ENCODE results near the gene ROBO2.
"Not testable (repeated sequence)": the region's sequence is repeated elsewhere in the genome, so short reads cannot be mapped to it uniquely, and the experiment has no call there.

ROBO2 gene

DNA sequence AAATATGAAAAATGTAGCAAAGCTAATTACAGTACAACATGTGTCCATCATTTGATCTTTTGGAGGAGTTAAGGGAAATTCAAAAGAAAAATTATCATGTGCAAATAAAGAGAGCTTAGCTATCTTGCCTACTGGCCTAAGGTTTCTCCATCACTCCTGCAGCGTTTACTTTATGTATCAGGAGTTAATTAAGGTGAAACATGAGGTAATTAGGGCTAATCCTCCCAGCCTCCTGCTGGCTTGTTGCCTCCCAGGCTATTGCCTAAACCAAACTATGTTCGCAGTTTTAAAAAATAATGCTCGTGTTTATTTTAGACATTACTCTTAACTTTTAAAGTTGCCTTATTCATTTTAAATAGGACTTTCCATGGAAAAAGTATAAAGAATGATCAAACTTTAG is 367.5 kb downstream of the ROBO2 start:
- H3K27ac ChIP-seq, result no peak overlapping the region
- H3K9me3 ChIP-seq (ENCODE audit: control insufficient read depth, low read length), result no peaks in the 10 kb centered on the region
- no peak overlapping the region for H3K4me2 ChIP-seq (ENCODE audit: low read length)
- no peaks in the 10 kb centered on the region for H3K4me1 ChIP-seq
- TF ChIP-seq, protein P1, sequence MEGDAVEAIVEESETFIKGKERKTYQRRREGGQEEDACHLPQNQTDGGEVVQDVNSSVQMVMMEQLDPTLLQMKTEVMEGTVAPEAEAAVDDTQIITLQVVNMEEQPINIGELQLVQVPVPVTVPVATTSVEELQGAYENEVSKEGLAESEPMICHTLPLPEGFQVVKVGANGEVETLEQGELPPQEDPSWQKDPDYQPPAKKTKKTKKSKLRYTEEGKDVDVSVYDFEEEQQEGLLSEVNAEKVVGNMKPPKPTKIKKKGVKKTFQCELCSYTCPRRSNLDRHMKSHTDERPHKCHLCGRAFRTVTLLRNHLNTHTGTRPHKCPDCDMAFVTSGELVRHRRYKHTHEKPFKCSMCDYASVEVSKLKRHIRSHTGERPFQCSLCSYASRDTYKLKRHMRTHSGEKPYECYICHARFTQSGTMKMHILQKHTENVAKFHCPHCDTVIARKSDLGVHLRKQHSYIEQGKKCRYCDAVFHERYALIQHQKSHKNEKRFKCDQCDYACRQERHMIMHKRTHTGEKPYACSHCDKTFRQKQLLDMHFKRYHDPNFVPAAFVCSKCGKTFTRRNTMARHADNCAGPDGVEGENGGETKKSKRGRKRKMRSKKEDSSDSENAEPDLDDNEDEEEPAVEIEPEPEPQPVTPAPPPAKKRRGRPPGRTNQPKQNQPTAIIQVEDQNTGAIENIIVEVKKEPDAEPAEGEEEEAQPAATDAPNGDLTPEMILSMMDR (IDR thresholded peaks at IDR 0.05), result no peak
- H3K36me3 ChIP-seq (ENCODE audit: control insufficient read depth, insufficient read depth, low read length), result no peaks in the 10 kb centered on the region
- no peak overlapping the region for H3K9ac ChIP-seq
- H2AFZ ChIP-seq, result no peak overlapping the region
- H3K4me3 ChIP-seq (ENCODE audit: low read depth, low read length), result no peak overlapping the region
- H3K27me3 ChIP-seq (ENCODE audit: control insufficient read depth, insufficient read depth, low read length), result no peaks in the 10 kb centered on the region
- no peaks in the 10 kb centered on the region for H3K79me2 ChIP-seq

DNA sequence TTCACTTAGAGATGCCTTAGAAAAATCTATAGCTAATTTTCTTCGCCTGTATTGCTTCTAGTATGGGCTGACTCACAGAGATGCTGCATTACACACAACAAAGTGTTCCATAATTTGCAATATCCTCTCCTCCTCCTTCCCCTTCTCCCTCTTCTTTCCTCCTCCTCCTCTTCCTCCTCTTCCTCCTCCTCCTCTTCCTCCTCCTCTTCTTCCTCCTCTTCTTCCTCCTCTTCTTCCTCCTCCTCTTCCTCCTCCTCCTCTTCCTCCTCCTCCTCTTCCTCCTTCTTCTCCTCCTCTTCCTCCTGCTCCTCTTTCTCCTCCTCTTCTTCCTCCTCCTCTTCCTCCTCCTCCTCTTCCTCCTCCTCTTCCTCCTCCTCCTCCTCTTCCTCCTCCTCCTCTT is 370.4 kb downstream of the ROBO2 start:
- not testable (repeated sequence) for H3K9ac ChIP-seq; H3K9me3 ChIP-seq (ENCODE audit: control insufficient read depth, low read length); H3K4me1 ChIP-seq; H3K27ac ChIP-seq; H3K4me2 ChIP-seq (ENCODE audit: low read length); H3K27me3 ChIP-seq (ENCODE audit: control insufficient read depth, insufficient read depth, low read length); H2AFZ ChIP-seq; H3K36me3 ChIP-seq (ENCODE audit: control insufficient read depth, insufficient read depth, low read length); H3K4me3 ChIP-seq (ENCODE audit: low read depth, low read length); H3K79me2 ChIP-seq

DNA sequence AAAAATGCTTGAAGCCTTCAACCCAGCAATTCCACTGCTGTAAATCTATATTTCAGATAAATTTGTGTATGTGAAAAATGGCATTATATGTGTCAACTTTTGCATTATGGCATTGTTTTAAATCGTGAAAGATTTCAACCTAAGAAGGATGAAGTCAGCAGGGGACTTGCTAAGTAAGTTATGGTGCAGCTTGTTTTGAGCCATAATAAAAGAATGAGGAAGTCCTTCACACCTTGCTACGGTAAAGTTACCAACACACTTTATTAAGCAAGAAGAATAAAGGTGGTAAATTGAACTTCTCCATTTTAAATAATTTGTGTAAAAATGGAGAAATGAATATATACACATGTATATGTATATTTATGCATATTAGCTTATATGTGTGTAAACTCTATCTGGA is 371.4 kb downstream of the ROBO2 start:
- no peak overlapping the region for H3K27ac ChIP-seq
- no peaks in the 10 kb centered on the region for H3K9me3 ChIP-seq (ENCODE audit: control insufficient read depth, low read length)
- no peaks in the 10 kb centered on the region for H3K36me3 ChIP-seq (ENCODE audit: control insufficient read depth, insufficient read depth, low read length)
- TF ChIP-seq, protein P1 (IDR thresholded peaks at IDR 0.05), result no peak
- H3K9ac ChIP-seq, result no peak overlapping the region
- no peaks in the 10 kb centered on the region for H3K27me3 ChIP-seq (ENCODE audit: control insufficient read depth, insufficient read depth, low read length)
- no peaks in the 10 kb centered on the region for H3K79me2 ChIP-seq
- H3K4me1 ChIP-seq, result no peaks in the 10 kb centered on the region
- H3K4me2 ChIP-seq (ENCODE audit: low read length), result no peak overlapping the region
- H2AFZ ChIP-seq, result no peak overlapping the region
- no peak overlapping the region for H3K4me3 ChIP-seq (ENCODE audit: low read depth, low read length)

DNA sequence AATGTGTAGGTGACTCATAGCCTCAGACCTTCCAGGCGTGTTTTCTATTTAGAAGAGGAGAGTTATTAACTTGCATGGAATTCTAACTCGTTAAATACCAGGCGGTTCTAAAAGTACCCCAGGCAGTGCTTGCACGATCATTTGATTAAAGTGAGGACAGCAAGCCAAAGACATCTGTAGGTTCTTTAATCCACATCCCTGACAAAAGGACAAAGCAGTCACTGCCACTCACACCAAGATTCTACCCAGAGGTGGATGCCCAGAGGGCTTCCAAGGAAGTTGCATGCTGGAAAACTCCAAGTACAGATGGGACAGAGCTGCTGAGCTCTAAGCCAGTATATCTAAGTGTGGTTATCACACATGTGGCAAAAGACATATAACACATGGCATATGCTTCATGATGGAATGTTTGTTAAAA is 372.1 kb downstream of the ROBO2 start:
- Histone ChIP-seq H3K4me1 (no peaks in the 10 kb centered on the region), H2AFZ (no peak overlapping the region), H3K79me2 (no peaks in the 10 kb centered on the region), H3K27ac (no peak overlapping the region), H3K27me3 (ENCODE audit: control insufficient read depth, insufficient read depth, low read length) (no peaks in the 10 kb centered on the region), H3K36me3 (ENCODE audit: control insufficient read depth, insufficient read depth, low read length) (no peaks in the 10 kb centered on the region), H3K9ac (no peak overlapping the region), H3K4me3 (ENCODE audit: low read depth, low read length) (no peak overlapping the region), H3K9me3 (ENCODE audit: control insufficient read depth, low read length) (no peaks in the 10 kb centered on the region), H3K4me2 (ENCODE audit: low read length) (no peak overlapping the region)
- TF ChIP-seq, protein P1 (IDR thresholded peaks at IDR 0.05), result no peak

DNA sequence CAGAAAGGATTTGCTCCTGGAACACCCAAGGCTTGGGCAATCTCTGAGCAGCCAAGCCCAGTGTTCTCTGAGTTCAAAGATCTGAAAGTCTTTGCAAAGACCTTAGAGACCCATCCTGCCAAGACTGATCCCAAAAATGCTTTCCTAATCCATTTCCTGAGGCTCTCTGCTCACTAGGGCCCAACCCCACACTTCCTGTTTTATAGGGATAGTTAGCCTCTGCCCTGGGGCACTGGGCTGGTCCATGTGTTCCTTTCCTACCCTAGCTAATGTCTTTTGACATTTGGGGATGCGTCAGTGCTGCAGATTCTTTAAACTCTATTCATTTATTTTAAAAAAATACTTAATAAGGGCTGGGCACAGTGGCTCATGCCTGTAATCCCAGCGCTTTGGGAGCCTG is 372.7 kb downstream of the ROBO2 start:
- Histone ChIP-seq H3K79me2 (no peaks in the 10 kb centered on the region), H3K9ac (no peak overlapping the region), H3K4me3 (ENCODE audit: low read depth, low read length) (no peak overlapping the region), H3K27me3 (ENCODE audit: control insufficient read depth, insufficient read depth, low read length) (no peaks in the 10 kb centered on the region), H3K27ac (no peak overlapping the region), H3K4me2 (ENCODE audit: low read length) (no peak overlapping the region), H3K36me3 (ENCODE audit: control insufficient read depth, insufficient read depth, low read length) (no peaks in the 10 kb centered on the region), H2AFZ (no peak overlapping the region), H3K4me1 (no peaks in the 10 kb centered on the region), H3K9me3 (ENCODE audit: control insufficient read depth, low read length) (no peaks in the 10 kb centered on the region)
- TF ChIP-seq, protein P1 (IDR thresholded peaks at IDR 0.05), result no peak
